ENCODE results near the gene OSBPL6.

DNA sequence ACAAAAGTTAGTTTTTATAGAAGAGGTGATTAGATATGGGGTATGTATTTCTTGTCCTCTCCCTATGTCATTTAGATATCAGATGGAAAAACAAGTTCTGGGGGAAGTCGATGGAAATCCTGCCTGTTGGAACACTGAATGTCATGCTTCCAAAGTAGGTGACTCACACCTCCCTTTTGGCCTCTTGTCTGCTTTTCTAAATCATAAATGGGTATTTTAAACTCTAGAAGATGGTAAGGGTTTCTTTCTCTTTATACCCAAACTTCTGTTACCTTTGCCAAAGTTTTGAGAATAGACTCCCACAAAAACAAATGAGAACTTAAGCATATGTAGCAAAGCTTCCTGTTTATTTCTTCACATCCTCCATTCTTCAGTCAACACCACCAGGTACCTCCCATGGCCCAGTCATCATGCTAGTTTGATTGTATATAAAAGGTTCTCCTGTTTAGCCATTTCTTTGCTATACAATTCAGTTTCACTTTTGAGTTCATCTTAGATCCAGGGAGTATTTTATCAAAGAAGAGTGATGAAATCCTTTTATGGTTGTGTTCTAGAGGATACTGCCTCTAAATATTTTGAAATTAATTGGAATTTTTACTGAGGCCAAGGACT lies 192.8 kb downstream of the OSBPL6 start:
- no peak for TF ChIP-seq ZNF225 (CRISPR knock-in tag; IDR thresholded peaks at IDR 0.05)
- TF ChIP-seq ZNF292 (CRISPR knock-in tag; IDR thresholded peaks at IDR 0.05; ENCODE audit: borderline replicate concordance, low read depth) = no peak
- no peak for TF ChIP-seq SIN3A (IDR thresholded peaks at IDR 0.05; ENCODE audit: borderline replicate concordance, low read depth, low read length)
- TF ChIP-seq NCOA5 (CRISPR knock-in tag; IDR thresholded peaks at IDR 0.05) = no peak
- TF ChIP-seq, protein P1, sequence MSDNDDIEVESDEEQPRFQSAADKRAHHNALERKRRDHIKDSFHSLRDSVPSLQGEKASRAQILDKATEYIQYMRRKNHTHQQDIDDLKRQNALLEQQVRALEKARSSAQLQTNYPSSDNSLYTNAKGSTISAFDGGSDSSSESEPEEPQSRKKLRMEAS (IDR thresholded peaks at IDR 0.05) = no peak
- TF ChIP-seq ZNF331 (CRISPR knock-in tag; IDR thresholded peaks at IDR 0.05) = no peak
- TF ChIP-seq, protein P2, sequence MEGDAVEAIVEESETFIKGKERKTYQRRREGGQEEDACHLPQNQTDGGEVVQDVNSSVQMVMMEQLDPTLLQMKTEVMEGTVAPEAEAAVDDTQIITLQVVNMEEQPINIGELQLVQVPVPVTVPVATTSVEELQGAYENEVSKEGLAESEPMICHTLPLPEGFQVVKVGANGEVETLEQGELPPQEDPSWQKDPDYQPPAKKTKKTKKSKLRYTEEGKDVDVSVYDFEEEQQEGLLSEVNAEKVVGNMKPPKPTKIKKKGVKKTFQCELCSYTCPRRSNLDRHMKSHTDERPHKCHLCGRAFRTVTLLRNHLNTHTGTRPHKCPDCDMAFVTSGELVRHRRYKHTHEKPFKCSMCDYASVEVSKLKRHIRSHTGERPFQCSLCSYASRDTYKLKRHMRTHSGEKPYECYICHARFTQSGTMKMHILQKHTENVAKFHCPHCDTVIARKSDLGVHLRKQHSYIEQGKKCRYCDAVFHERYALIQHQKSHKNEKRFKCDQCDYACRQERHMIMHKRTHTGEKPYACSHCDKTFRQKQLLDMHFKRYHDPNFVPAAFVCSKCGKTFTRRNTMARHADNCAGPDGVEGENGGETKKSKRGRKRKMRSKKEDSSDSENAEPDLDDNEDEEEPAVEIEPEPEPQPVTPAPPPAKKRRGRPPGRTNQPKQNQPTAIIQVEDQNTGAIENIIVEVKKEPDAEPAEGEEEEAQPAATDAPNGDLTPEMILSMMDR (CRISPR knock-in tag; IDR thresholded peaks at IDR 0.05) = no peak
- no peak for TF ChIP-seq PHF21A (CRISPR knock-in tag; IDR thresholded peaks at IDR 0.05)
- TF ChIP-seq GABPB1 (CRISPR knock-in tag; IDR thresholded peaks at IDR 0.05) = no peak
- TF ChIP-seq IRF2 (CRISPR knock-in tag; IDR thresholded peaks at IDR 0.05) = no peak
- no peak for TF ChIP-seq NCOA2 (CRISPR knock-in tag; IDR thresholded peaks at IDR 0.05)
- no peak for TF ChIP-seq MEIS2 (CRISPR knock-in tag; IDR thresholded peaks at IDR 0.05)
- TF ChIP-seq PBX3 (CRISPR knock-in tag; IDR thresholded peaks at IDR 0.05; ENCODE audit: borderline replicate concordance) = no peak
- TF ChIP-seq, protein P3, sequence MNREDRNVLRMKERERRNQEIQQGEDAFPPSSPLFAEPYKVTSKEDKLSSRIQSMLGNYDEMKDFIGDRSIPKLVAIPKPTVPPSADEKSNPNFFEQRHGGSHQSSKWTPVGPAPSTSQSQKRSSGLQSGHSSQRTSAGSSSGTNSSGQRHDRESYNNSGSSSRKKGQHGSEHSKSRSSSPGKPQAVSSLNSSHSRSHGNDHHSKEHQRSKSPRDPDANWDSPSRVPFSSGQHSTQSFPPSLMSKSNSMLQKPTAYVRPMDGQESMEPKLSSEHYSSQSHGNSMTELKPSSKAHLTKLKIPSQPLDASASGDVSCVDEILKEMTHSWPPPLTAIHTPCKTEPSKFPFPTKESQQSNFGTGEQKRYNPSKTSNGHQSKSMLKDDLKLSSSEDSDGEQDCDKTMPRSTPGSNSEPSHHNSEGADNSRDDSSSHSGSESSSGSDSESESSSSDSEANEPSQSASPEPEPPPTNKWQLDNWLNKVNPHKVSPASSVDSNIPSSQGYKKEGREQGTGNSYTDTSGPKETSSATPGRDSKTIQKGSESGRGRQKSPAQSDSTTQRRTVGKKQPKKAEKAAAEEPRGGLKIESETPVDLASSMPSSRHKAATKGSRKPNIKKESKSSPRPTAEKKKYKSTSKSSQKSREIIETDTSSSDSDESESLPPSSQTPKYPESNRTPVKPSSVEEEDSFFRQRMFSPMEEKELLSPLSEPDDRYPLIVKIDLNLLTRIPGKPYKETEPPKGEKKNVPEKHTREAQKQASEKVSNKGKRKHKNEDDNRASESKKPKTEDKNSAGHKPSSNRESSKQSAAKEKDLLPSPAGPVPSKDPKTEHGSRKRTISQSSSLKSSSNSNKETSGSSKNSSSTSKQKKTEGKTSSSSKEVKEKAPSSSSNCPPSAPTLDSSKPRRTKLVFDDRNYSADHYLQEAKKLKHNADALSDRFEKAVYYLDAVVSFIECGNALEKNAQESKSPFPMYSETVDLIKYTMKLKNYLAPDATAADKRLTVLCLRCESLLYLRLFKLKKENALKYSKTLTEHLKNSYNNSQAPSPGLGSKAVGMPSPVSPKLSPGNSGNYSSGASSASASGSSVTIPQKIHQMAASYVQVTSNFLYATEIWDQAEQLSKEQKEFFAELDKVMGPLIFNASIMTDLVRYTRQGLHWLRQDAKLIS (CRISPR knock-in tag; IDR thresholded peaks at IDR 0.05) = no peak
